HG03354 (cell line): Measurements from ENCODE around the gene OTOP1.
"Not testable (repeated sequence)": the region's sequence is repeated elsewhere in the genome, so short reads cannot be mapped to it uniquely, and the experiment has no call there.

ENCODE experiments used
- ATAC-seq: cut with Tn5 transposase; IDR thresholded peaks from one replicate; pipeline ENCODE4 v1.9.1; 2021; ENCODE audit warnings: mild to moderate bottlenecking; ENCODE audit not compliant: unreplicated experiment, poor library complexity, severe bottlenecking

OTOP1 gene

GRCh38 chr4:4167981-4168780 lies 58.5 kb downstream of the OTOP1 start:
- not testable (repeated sequence) for ATAC-seq

DNA sequence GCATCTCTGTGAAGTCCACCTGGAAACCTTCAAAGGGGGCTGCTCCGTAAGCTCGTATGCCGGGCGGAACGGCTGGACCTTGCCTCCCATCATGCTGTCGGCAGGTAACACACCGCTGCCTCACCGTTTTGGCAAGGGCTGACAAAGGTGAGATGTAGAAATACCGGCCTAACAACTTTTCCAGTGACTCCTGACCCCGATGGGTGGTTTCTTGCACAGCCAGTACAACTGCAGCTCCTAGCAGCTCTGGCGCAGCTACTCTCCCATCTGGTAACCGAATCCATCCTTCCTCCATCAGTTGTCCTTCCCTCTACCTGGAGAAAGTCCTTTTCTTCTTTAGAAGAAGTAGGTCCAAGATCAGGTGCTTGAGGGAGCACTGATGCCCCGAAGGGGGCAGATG lies 59.7 kb downstream of the OTOP1 start:
- ATAC-seq, result not testable (repeated sequence)

- ATAC-seq, result not testable (repeated sequence)
Measured at GRCh38 chr4:4165701-4166392, 60.9 kb downstream of the OTOP1 start.

GRCh38 chr4:4164532-4165173 lies 62.1 kb downstream of the OTOP1 start:
- not testable (repeated sequence) for ATAC-seq

DNA sequence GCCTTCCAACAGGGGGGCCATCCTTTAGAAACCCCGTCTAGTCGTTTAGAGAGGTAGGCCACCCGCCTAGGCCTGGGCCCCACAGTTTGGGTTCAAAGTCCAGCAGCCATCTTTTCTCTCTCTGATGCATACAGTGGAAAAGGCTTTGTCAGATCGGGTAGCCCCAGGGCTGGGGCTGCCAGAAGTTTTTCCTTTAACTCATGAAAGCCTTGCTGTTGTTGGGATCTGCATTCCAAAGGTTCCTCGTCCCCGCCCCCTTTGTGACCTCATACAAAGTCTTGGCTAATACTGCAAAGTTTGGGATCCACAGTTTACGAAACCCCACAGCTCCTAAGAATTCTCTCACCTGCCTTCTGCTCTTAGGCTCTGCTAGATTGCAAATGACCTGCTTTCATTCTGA lies 64.5 kb downstream of the OTOP1 start:
- not testable (repeated sequence) for ATAC-seq

DNA sequence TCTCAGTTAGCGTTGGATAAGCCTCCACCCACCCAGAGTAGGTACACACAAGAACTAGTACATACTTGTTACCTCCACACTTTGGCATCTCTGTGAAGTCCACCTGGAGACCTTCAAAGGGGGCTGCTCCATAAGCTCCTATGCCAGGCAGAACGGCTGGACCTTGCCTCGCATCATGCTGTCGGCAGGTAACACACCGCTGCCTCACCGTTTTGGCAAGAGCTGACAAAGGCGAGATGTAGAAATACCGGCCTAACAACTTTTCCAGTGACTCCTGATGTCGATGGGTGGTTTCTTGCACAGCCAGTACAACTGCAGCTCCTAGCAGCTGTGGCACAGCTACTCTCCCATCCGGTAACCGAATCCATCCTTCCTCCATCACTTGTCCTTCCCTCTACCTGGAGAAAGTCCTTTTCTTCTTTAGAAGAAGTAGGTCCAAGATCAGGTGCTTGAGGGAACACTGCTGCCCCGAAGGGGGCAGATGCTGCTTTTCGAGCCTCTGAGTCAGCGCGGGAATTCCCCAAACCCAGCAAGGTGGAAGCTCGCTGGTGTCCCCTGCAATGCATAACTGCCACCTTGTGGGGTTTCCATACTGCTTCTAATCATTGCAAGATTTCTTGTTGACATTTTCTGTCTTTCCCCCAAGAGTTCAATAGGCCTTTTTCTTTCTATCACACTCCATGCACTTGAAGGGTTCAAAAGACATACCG lies 65.6 kb downstream of the OTOP1 start:
- not testable (repeated sequence) for ATAC-seq

DNA sequence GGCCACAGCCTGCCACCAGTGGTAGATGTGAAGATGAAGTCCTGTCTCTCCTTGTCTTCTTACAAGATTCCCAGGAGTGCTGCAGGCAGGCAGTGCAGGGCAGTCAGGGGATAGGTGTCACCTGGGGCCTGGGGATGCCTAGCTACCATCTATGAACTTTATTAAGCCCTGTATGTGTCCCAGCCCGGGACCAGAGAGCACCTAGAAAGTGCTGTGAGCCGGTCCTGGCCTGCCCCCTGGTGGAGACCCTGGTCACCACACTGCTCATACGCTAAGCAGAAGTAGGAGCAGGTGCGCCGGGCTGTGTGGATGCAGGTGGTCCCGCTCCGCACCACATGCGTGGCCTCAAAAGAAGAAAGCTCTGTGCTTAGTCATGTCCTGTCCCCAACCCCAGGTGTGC lies 81.1 kb downstream of the OTOP1 start:
- ATAC-seq, result not testable (repeated sequence)

GRCh38 chr4:4143376-4143775 lies 83.4 kb downstream of the OTOP1 start:
- ATAC-seq, result not testable (repeated sequence)

- ATAC-seq, result not testable (repeated sequence)
Measured at GRCh38 chr4:4142679-4143078, 84.0 kb downstream of the OTOP1 start.

DNA sequence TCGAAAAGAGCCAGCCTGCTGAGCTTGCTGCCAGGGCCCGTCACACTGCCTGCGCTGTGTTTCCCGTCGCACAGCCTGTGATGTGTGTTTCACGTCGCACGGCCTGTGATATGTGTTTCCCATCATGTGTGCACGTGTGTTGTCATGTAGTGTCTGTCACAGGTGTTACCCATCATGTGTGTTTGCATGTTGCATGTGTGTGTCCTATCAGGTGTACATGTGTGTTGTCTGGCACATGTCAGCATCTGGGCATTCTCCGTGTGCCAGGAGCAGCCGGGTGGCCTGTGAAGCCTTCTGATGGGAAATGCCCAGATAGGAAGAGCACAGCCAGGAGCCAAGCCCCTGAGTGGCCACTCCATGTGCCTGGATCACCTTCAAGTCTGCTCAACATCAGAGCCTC lies 85.5 kb downstream of the OTOP1 start:
- ATAC-seq, result not testable (repeated sequence)
